ENCODE results near the gene LTV1.

The LTV1 gene

DNA sequence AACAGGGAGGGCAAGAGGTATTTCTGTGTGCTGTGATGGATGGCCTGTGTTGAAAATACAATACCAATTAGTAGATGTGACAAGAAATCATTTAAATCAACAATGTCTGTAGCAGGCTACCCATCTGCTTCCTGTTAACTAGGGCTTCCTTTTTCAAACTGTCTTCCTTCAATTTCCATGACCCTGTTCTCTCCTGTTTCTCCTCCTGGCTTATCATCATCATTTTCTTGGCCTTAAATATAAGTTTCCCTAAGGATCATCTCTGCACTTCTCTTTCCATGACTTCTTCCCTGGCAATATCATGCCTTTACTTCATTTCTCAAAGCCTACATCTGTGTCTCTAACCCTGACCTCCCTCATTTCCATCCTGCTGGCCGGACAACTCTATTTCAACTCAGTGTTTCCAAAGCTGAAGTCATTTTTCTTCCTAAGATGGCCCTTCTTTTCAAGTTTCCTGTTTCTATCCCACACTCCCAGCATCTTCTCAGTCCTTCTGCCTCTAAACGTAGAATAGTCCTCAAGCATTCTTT is 39.3 kb downstream of the LTV1 start:
- DNase-seq (ENCODE audit: extremely low read depth, low read depth), result no peak
- TF ChIP-seq, protein P1, sequence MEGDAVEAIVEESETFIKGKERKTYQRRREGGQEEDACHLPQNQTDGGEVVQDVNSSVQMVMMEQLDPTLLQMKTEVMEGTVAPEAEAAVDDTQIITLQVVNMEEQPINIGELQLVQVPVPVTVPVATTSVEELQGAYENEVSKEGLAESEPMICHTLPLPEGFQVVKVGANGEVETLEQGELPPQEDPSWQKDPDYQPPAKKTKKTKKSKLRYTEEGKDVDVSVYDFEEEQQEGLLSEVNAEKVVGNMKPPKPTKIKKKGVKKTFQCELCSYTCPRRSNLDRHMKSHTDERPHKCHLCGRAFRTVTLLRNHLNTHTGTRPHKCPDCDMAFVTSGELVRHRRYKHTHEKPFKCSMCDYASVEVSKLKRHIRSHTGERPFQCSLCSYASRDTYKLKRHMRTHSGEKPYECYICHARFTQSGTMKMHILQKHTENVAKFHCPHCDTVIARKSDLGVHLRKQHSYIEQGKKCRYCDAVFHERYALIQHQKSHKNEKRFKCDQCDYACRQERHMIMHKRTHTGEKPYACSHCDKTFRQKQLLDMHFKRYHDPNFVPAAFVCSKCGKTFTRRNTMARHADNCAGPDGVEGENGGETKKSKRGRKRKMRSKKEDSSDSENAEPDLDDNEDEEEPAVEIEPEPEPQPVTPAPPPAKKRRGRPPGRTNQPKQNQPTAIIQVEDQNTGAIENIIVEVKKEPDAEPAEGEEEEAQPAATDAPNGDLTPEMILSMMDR (IDR thresholded peaks at IDR 0.05; ENCODE audit: low read depth, low read length), result no peak

DNA sequence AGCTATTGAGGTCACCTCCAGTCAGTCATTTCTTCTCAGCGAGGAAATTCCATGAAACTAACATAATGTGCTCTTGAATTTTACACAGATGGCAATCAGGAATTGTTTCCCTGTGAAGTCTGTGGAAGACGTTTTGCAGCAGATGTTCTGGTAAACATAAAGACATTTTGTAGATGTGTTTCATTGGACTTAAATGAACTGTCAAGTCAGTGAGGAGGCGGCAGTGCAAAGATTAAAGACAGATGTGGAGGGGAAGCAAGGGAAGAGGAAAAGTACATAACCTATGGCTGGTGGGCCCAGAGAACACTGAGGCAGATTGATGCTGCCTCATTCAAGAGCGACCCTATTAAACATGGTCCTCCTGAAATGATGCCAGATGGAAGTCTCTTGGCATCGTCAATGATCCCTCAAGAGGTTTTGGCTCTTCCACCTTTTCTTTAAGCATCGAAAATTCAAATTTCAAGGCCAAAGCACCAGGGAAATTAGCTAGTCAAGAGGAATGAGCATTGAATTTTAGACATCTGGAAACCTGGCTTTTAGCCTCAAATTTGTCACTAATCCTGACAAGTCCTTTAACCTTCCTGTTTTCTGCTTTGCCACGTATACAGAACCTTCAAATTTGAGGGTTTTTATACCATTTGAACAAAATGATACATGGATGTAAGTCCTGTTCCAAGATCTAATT is 41.2 kb downstream of the LTV1 start:
- TF ChIP-seq, protein P1 (IDR thresholded peaks at IDR 0.05; ENCODE audit: low read depth, low read length), result no peak
- no peak for DNase-seq (ENCODE audit: extremely low read depth, low read depth)

DNA sequence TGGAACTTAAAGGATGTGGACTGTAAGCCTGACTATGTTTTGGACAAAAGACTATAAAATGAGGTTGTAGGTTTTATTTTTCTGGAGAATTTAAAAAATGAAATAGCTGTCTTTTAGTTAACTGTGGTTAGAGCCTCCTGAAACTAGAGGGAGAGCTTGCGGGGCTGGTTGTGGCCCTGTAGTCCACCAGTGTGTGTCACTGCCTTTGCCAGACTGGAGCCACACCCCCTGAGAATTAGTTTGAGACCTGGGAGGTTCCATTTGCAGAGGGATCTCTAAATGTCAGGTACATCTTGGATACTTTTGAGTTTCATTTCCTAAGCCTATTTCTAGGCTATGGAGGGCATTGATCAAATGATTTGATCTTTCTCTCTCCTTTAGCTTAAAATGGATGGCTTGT is 42.0 kb downstream of the LTV1 start:
- DNase-seq (ENCODE audit: extremely low read depth, low read depth), result no peak
- TF ChIP-seq, protein P1 (IDR thresholded peaks at IDR 0.05; ENCODE audit: low read depth, low read length), result no peak

DNA sequence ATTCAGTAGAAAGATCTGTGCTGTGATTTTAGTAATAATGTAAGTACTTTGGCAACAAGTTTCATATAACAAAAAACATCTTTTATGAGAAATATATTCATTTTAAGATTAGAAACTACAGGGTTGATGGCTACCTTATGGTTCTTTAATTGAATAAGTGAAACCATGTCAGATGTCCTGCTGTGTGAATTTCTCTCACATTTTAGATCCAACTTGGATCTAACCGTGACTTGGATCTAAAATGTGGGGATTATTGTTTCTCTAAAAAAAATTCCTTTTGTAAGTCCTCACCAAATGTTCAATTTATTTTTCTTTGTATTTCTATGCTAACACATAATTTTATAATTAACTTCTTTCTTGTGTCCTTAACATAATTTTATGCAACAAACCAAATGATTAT is 51.5 kb downstream of the LTV1 start:
- TF ChIP-seq, protein P1 (IDR thresholded peaks at IDR 0.05; ENCODE audit: low read depth, low read length), result no peak
- DNase-seq (ENCODE audit: extremely low read depth, low read depth), result no peak

DNA sequence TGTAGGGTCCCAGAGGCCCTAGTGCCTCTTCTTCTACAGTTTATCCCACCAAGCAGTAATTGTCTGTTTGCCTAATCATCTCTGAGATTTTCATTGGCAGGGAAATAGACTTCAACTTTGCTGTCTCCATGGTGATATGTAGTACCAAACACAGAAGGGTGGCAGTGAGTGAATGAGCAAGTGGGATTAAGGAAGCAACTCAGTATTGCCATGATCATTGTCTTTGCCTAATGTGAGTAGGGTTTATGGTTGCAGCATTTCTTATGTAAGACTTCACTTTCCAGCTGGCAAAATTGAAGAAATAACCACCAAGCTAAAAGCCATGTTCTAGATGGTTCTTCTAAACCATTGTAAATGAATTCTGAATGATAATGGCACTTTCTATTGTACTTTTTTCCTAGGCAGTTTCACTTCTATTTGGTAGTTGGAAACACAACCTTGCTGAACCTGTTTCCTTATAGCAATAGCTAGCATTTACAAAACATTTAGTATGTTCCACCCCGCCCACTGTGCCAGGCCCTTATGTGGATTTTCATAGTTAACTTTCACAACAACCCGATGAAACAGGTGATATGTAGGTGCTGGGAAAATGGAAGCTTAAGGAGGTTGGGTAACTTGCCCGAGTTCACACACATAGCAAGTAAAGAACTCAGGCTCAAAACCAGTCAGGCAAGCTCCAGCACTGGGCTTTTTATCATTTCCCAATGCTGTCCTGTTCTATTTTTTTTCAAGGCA is 53.2 kb downstream of the LTV1 start:
- no peak for DNase-seq (ENCODE audit: extremely low read depth, low read depth)
- TF ChIP-seq, protein P1 (IDR thresholded peaks at IDR 0.05; ENCODE audit: low read depth, low read length), result no peak

DNA sequence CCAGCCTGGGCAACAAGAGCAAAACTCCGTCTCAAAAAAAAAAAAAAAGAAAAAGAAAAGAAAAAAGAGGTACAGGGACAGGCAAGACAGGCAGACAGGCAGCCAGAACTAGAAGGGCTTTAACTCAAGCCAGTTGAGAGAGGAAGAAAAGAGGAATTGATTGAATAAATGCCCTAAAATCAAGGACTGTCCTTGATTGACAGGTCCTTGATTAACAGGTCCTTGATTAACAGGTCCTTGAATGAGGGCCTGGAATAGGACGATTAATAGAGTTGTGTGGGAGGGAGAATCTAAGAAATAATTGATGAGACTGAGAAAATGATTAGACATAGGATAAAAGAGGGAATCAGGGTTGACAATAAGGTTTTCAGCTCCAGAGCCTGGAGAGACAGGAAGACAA is 57.2 kb downstream of the LTV1 start:
- no peak for DNase-seq (ENCODE audit: extremely low read depth, low read depth)
- TF ChIP-seq, protein P1 (IDR thresholded peaks at IDR 0.05; ENCODE audit: low read depth, low read length), result no peak

Measured in AG09319 (cell line).